CD4-positive, alpha-beta T cell (primary cell): ENCODE data around the gene ST6GALNAC3. TPM values are rescaled to one million over a fixed set of nuclear protein-coding genes. Genes with fewer than 3 reads are reported as not detected.

Source experiments
- ATAC-seq: fragments of 200-7000 bp; cut with Tn5 transposase; one replicate; pipeline ENCODE4 v1.10.0; 2022; ENCODE audit warnings: mild to moderate bottlenecking; ENCODE audit not compliant: poor library complexity
- CTCF ChIA-PET: fragments of 350-600 bp; sonication (Branson Sonifier 250); formaldehyde crosslinking; loops from one replicate; lab custom pipeline; 2021; ENCODE audit warnings: antibody characterized with exemption, inconsistent platforms; lab: Charles Lee
- POLR2A ChIA-PET: fragments of 350-600 bp; sonication (Branson Sonifier 250); formaldehyde crosslinking; loops from one replicate; lab custom pipeline; 2021; ENCODE audit warnings: antibody characterized with exemption, inconsistent platforms; lab: Charles Lee
- DNase-seq, 14 experiments: peaks; one replicate each; pipeline ENCODE4 v3.0.0-alpha.2; 2013 to 2020; ENCODE audit warnings: mixed read lengths in 2 of 14
- H3K27ac ChIP-seq, 2 donors: one replicate each; pipeline versions ENCODE4 v1.5.1 to v1.7.0; 2013; ENCODE audit warnings: low read length in 2 of 2, low read depth in 1 of 2, mild to moderate bottlenecking in 1 of 2
- H3K27me3 ChIP-seq, 2 experiments: 1 replicate in 1 of 2; 2 replicates in 1 of 2; pipeline versions ENCODE4 v1.6.1 to v1.7.0; 2013; ENCODE audit warnings: low read length in 2 of 2, control low read depth in 1 of 2, mild to moderate bottlenecking in 1 of 2, moderate library complexity in 1 of 2; ENCODE audit not compliant: insufficient read depth in 2 of 2, control insufficient read depth in 1 of 2
- H3K36me3 ChIP-seq: one replicate; pipeline ENCODE4 v1.6.1; 2013; ENCODE audit warnings: low read length, control low read depth; ENCODE audit not compliant: insufficient read depth
- H3K4me1 ChIP-seq: one replicate; pipeline ENCODE4 v1.6.1; 2013; ENCODE audit warnings: low read length, control low read depth; ENCODE audit not compliant: insufficient read depth
- H3K4me3 ChIP-seq: one replicate; pipeline ENCODE4 v1.5.1; 2013; ENCODE audit warnings: mild to moderate bottlenecking, low read length, moderate library complexity
- H3K9me3 ChIP-seq, 2 experiments: 1 replicate in 1 of 2; 2 replicates in 1 of 2; pipeline versions ENCODE4 v1.6.1 to v1.7.0; 2013; ENCODE audit warnings: low read length in 2 of 2, mild to moderate bottlenecking in 2 of 2, control low read depth in 1 of 2, moderate library complexity in 1 of 2; ENCODE audit not compliant: control insufficient read depth in 1 of 2, insufficient read depth in 1 of 2
- H3K27ac Mint-ChIP-seq: one replicate; pipeline ENCODE4 v1.8.0; 2020; ENCODE audit warnings: mixed read lengths
- H3K27me3 Mint-ChIP-seq: one replicate; pipeline ENCODE4 v1.8.0; 2021; ENCODE audit warnings: mixed read lengths
- H3K36me3 Mint-ChIP-seq: one replicate; pipeline ENCODE4 v1.8.0; 2021; ENCODE audit warnings: low read depth, mixed read lengths
- H3K4me1 Mint-ChIP-seq: one replicate; pipeline ENCODE4 v1.8.0; 2021; ENCODE audit warnings: low read depth, mixed read lengths
- H3K4me3 Mint-ChIP-seq: one replicate; pipeline ENCODE4 v1.8.0; 2020; ENCODE audit warnings: mild to moderate bottlenecking, mixed read lengths
- H3K9me3 Mint-ChIP-seq: one replicate; pipeline ENCODE4 v1.8.0; 2020; ENCODE audit warnings: mixed read lengths
- CTCF ChIP-seq: fragments of 200-600 bp; IDR thresholded peaks from one replicate; pipeline ENCODE4 v1.8.0; 2022; ENCODE audit warnings: antibody characterized with exemption, mild to moderate bottlenecking
- intact Hi-C, 2 experiments: fragments of 100-400 bp; cut with DNase I in 1 of 2; cut with micrococcal nuclease in 1 of 2; formaldehyde crosslinking; loops; one replicate each; pipeline versions ENCODE4 v1.15.1 to v1.9.0; 2023 to 2025; cut with DNase I, micrococcal nuclease
- total RNA-seq, 174 experiments: library from RNA in 2 of 174; stranded (reverse) in 2 of 174; gene quantifications; one replicate each; pipeline ENCODE4 v1.2.3 and lab custom pipeline; 2021 to 2026

ST6GALNAC3 gene
- total RNA-seq, 2 experiments from 2014 or later = 0.77 to 1.3 TPM

- Histone ChIP-seq H3K36me3 (no peaks in the 10 kb centered on the region), H3K9me3 (no peaks in the 10 kb centered on the region), H3K27me3 (no peaks in the 10 kb centered on the region), H3K27ac (no peak overlapping the region), H3K4me1 (no peaks in the 10 kb centered on the region), H3K4me3 (no peak overlapping the region)
- intact Hi-C loops = no loop called here
- ATAC-seq (no peak), DNase-seq (no peak)
- H3K27me3 Mint-ChIP-seq = no peaks in the 10 kb centered on the region
- no peak overlapping the region for H3K27ac Mint-ChIP-seq
- no peak overlapping the region for H3K4me3 Mint-ChIP-seq
- no peak for TF ChIP-seq CTCF
- ChIA-PET CTCF (no interaction called here), POLR2A (no interaction called here)
- no peaks in the 10 kb centered on the region for H3K36me3 Mint-ChIP-seq
- H3K4me1 Mint-ChIP-seq = no peaks in the 10 kb centered on the region
- no peaks in the 10 kb centered on the region for H3K9me3 Mint-ChIP-seq
Observed at GRCh38 chr1:76130992-76131391, 56.4 kb downstream of the ST6GALNAC3 start.

- TF ChIP-seq CTCF = no peak
- Mint-ChIP-seq H3K4me3 (no peak overlapping the region), H3K27me3 (no peaks in the 10 kb centered on the region), H3K9me3 (no peaks in the 10 kb centered on the region), H3K4me1 (no peaks in the 10 kb centered on the region), H3K36me3 (no peaks in the 10 kb centered on the region), H3K27ac (no peak overlapping the region)
- Histone ChIP-seq H3K27ac (no peak overlapping the region), H3K4me3 (no peak overlapping the region), H3K27me3 (no peaks in the 10 kb centered on the region), H3K4me1 (no peaks in the 10 kb centered on the region), H3K9me3 (no peaks in the 10 kb centered on the region), H3K36me3 (no peaks in the 10 kb centered on the region)
- no peak for DNase-seq
- ATAC-seq = no peak
- ChIA-PET POLR2A (no interaction called here), CTCF (no interaction called here)
- intact Hi-C loops = no loop called here
Observed at GRCh38 chr1:76133977-76134376, 59.4 kb downstream of the ST6GALNAC3 start.

GRCh38 chr1:76135835-76136234, 61.3 kb downstream of the ST6GALNAC3 start:
- Mint-ChIP-seq H3K27me3 (no peaks in the 10 kb centered on the region), H3K4me3 (no peak overlapping the region), H3K9me3 (no peaks in the 10 kb centered on the region), H3K27ac (no peak overlapping the region), H3K4me1 (no peaks in the 10 kb centered on the region), H3K36me3 (no peaks in the 10 kb centered on the region)
- no peaks in the 10 kb centered on the region for H3K36me3 ChIP-seq
- H3K27ac ChIP-seq = no peak overlapping the region
- ChIA-PET POLR2A (no interaction called here), CTCF (no interaction called here)
- intact Hi-C loops = no loop called here
- H3K9me3 ChIP-seq = no peaks in the 10 kb centered on the region
- no peak for DNase-seq
- H3K4me3 ChIP-seq = no peak overlapping the region
- TF ChIP-seq CTCF = no peak
- no peaks in the 10 kb centered on the region for H3K4me1 ChIP-seq
- ATAC-seq = no peak
- H3K27me3 ChIP-seq = no peaks in the 10 kb centered on the region
